SKM-1 treated with dmso at 0.1 percent for 144 hours (cell line): ENCODE measurements around the gene GMDS.
"Not testable (repeated sequence)": the region's sequence is repeated elsewhere in the genome, so short reads cannot be mapped to it uniquely, and the experiment has no call there.

ENCODE experiments used
- DNase-seq: peaks from one replicate; lab custom pipeline; 2025; ENCODE audit not compliant: unreplicated experiment; lab: John Stamatoyannopoulos, UW

Gene GMDS

DNA sequence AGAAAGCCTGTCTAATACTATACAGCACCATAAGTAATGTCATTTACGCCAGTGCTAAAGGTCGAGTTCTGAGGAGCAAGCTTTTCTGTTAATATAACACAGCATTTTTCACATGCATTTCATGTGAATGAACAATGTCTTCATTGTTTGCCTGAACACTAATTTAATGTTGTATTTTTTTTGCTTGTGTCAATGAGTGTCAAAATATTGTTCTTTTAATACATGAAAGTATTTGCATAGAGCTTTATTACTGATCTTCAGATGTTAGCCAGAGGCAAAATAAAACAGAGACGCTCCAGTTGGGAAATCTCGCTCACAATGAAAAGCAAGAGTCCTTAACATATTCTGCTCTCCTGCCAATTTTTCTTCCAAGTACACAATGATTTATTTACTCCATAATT is 483.9 kb downstream of the GMDS start:
- DNase-seq = no peak

DNA sequence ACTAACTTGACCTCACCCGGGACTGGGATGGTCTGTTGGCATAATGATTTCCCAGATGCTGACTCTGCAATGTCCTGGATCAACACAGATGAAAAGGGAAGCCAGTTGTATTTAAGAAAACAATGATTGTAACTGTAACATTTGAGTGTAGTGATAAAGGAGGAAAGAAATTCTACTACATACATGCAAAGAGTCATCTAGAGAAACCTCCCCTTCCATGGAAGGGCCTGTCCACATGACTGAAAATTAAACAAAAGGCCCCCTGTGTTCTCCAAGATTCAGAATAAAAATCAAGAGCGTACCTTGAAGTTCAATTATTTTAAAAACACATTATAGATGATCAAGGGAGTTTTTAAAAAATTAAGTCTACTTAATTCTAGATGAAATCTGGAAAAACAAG is 484.5 kb downstream of the GMDS start:
- DNase-seq = no peak

DNA sequence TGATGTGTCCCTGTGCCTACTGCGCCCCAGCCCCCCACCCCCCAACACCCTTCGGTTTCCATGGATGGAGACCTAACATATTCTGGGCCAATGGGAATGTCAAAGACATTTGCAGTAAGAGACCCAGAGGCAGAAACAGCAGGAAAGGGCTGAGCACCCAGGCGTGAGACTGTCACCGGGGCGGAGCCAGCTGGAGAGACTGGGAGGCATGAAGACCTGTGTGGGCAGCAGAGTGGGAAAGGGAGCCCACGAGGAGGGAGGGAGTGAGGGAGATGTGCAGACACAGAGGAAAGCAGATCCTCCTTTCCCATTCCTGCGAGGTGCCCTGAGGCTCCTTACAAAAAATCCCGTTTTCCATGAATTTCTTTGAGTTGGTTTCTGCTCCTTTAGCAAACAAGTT is 485.5 kb downstream of the GMDS start:
- DNase-seq = no peak

DNA sequence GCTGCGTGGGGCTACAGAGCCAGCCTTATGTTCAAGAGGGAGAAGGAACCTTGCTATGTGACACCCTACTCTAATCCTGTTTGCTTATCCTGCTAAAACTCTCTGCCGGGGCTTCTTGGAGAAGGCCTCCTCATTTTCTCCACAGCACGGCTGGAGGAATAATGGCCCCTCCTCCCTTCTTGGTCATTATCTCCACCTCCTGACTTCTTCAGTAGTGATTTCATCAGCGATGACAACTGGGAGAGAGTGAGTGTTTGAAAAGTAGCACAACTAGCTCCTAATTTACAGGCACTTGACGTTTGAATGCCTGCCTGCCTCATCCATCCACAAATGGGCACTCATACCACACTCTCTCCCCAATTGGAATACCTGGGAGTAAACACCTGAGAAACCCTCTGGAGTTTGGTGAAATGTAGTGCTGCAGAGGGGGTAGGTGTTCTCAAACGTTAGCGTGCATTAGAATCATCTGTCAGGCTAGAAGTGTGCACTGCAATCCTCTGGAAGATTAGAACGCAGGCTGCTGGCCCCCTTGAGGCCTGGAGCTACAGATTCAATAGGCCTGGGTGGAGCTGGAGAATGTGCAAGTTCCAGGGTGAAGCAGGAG is 487.2 kb downstream of the GMDS start:
- no peak for DNase-seq

DNA sequence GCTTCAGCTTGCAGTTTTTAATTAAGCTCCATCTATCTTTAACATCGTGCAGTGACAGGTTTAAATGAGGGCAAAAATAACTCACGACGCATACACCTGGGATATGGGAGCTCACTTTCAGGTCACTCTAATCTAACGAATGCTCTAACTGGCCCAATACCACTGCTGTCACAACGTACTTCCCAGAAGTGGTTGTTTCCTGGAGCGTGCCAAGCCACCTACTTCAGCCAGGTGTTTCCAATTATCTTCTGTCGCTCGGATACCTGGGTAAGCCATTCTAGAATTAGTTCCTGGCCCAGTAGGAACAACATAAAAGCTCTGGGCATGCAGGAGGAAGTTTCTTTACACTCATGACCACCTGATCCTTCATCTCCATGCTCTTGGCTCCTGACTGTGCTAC is 488.3 kb downstream of the GMDS start:
- DNase-seq = no peak

DNA sequence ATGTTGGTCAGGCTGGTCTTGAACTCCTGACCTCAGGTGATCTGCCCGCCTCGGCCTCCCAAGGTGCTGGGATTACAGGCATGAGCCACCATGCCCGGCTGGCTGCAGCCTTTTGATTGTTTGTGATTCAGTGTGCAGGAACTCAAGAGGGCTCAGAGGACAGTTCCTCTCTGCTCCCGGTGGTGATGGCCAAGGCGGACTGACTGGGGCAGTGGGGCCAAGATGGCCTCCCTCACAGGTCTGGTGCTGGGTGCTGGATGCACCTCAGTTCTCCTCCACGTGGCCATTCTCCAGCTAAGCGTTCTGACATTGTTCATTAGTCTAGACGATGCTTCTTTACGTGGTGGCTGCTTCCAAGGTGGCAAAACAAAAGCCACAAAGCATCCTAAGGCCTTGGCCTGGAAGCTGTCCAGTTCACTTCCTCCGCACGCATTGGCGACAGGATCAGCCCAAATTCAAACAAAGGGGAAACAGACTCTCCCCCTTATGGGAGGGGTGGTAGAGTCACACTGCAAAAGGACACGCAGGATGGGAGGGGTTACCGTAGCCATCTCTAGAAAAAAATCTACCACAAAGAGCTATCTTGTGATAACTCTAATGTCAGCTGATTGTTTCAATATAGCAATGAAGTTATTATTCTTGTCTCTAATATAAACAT is 488.8 kb downstream of the GMDS start:
- no peak for DNase-seq

DNA sequence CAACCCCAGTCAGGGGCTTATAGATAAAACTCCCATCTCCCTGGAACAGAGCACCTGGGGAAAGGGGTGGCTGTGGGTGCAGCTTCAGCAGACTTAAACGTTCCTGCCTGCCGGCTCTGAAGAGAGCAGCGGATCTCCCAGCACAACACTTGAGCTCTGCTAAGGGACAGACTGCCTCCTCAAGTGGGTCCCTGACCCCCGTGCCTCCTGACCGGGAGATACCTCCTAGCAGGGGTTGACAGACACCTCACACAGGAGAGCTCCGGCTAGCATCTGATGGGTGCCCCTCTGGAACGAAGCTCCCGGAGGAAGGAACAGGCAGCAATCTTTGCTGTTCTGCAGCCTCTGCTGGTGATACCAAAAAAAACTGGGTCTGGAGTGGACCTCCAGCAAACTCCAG is 494.3 kb downstream of the GMDS start:
- not testable (repeated sequence) for DNase-seq

DNA sequence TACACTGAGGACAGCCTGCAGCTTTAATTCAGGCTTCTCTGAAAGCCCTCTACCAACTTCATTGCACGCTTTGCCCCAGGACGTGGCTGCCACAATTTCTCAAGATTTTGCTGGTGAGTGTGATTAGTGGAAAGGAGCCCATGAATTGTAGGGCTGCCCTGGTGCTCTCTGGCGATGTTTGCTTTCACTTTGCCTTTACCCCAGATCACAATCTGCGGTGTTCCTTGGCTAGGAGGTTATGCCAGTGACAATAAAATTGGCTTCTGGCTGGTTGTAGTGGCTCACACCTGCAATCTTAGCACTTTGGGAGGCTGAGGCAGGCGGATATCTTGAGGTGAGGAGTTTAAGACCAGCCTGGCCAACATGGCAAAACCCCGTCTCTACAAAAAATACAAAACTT is 496.4 kb downstream of the GMDS start:
- no peak for DNase-seq

DNA sequence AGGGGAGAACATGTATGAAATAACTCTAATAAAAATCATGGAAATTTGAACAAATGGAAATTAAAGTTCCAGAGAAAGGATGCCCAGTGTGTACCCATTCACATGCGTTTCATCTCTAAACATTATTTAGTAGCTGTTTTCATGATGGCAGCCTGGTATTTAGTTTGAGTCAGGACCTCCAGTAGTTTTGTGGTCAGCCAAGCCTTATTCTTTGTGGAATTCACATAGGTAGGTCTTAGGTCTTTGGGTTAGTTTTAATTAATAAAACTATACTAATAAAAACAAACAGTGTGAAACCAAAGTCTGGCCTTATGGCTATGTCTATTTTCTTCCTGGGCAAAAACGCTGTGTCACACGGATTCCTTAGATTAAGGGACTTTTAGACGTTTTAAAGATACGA is 497.9 kb downstream of the GMDS start:
- no peak for DNase-seq

DNA sequence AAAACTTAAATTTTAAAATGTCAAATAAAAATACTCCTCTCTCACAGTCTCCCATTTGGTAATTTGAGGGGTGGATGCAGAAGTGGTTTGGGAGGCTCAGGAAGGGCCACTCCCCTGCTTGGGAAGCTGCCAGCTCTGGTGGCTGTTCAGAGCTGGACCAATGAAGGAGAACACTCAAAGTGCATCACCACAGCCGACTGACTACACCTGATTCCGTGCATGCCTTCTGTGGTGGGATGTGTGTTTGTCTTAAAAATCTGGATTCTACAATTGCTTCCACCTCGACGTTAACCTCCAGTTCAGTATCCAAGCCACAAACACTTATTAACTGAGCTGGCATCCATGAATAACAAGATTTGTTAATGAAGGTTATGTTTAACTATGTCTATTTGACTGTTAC is 498.4 kb downstream of the GMDS start:
- DNase-seq = no peak

DNA sequence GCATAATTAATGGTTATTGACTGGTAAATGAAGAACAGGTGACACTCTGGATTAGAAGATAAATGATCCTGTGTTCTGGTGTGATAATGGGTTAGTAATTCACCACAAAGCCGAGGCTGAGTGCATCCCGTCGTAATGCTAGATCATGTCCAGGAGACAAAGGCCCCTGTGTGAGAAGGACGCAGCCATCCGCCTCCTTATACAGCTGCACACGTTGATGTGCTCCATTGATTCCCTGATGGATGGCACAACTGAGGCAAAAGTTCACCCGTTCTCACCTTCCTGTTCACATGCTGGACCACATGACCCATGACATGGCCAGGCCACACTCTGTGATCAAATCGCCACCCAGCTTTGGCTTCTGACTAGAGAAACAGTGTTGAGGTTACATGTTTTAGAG is 499.6 kb downstream of the GMDS start:
- DNase-seq = no peak

DNA sequence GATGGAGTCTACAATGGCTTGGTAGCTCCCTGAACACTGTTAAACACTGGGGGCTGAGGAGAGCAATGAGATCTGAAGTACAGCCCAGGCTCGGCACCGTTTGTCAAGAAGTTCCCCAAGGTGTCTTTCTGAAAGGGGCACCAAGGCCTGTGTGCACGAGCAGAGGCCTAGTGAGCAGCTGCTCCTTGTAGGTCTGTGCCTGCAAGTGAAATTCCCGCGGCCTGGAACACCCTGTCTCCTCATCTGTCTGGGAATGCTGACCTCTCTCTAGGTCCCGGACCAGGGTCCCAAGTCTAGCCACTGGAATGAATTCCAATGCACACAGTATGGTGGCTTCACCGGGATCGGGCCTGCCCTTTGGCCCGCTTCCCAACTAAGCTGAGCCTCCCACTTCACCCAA is 500.9 kb downstream of the GMDS start:
- no peak for DNase-seq

DNA sequence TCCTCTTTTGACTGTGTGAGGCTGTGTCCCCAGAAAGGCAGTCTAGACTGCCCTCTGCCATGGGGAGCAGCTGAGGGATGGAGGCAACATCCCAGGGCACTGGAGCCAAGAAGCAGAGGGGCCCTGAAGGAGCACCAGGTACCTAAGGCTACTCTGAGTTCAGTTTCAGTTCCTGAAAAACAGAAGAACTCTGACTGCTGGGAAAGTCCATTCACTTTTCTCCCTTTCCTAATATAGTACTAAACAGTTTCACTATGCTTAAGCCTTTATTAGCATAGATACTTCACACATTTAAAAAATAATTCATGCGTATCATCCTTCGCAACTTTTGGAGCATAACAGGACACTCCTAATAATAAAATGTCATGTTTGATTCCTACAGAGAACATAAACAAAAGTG is 505.7 kb downstream of the GMDS start:
- DNase-seq = no peak

DNA sequence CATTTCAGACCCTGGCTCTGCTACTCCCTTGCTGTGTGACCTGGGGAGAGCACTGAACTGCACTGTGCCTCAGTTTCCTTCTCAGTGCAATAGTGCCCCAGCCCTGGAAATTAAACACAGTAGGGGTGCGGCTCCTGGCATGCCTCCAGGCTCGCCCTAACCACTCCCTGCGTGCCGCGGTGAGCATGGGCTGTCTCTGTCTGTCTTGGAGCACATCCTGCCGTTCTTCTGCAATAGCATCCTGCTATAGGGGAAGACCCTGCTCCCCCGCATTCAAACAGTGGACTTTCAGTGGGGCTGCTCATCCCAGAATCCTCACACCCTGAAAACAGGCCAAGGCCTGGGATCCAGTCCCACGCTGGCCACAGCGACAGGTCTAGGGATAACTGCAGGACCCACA is 506.2 kb downstream of the GMDS start:
- DNase-seq = no peak

DNA sequence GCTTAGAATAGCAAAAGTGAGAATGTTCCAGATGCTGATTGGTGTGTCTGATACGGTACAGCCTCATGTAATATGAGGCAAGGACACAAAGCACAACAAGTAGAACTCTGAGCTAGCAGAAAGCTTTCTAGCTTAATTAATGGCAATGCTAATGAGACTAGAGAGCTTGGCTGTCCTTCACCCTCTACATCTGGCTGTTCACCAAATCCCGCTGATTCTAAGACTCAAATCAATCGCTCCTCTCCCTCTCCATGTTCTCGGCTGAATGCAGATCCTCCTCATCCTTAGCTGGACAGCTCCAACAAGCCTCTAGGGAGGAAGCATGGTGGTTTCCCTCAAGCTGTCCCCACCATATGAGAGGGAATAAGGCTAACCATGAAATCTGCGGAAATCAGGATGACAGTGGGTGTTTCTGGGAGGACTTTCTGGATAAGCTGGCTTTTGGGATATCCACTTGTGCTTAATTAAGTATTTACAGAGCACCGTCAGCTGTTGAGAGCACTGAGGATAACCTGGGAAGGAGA is 506.8 kb downstream of the GMDS start:
- DNase-seq = no peak

DNA sequence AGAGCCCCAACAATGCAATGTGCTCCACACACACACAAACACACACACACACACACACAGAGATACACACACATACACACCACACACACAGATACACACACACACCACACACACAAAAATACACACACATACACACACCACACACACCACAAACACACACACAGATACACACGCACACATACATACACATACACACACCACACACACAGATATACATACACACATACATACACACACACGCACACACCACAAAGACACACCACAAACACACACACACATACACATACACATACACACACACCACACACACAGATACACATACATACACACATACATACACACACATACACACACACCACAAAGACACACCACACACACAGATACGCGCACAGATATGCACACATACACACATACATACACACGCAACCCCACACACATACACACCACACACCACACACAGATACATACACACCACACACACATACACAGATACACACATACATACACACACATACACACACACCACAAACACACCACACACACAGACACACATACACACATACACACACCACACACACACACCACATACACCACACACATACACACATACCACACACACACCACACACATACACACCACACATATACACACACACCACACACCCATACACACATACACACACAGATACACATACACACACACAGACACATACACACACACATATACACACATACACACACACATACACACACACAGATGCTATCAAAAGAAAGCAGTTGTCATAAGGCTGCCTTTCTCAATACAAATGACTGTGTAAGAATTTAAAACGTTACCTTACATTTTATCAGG is 507.7 kb downstream of the GMDS start:
- DNase-seq = no peak

DNA sequence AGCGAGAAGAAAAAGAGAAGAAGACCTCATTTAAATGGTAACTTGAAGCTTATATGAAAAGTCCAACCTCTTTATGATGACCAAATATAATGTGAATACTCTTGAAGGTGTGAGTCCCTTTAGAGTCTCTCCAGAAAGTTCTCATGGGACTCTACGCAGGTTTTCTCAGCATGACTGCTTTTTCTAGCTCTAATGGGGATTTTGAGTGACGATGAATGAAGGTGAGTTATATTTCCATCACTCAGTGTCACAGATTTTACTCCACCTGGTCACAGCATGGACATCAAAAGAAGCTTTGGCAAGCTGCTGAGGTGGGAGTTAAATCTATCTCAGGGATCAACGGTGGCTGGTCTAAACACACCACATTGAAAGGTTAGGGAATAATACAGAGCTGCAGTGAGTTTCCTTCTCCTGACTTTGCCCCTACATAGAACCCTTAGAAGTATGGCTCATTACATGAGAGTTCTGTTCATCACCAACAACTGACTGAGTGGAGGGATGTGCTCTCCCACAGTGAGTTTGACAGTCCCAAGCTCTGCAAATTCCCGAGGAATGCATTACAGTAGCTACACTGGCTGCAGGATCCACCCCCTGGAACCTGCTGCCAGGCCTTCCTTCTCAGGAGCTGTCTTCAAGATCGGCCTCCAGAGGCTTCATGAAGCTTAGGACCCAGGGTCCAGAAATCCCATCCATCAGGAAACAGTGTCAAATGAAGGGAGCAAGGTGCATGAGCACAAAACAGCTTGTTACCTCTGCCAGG is 508.9 kb downstream of the GMDS start:
- DNase-seq = no peak

DNA sequence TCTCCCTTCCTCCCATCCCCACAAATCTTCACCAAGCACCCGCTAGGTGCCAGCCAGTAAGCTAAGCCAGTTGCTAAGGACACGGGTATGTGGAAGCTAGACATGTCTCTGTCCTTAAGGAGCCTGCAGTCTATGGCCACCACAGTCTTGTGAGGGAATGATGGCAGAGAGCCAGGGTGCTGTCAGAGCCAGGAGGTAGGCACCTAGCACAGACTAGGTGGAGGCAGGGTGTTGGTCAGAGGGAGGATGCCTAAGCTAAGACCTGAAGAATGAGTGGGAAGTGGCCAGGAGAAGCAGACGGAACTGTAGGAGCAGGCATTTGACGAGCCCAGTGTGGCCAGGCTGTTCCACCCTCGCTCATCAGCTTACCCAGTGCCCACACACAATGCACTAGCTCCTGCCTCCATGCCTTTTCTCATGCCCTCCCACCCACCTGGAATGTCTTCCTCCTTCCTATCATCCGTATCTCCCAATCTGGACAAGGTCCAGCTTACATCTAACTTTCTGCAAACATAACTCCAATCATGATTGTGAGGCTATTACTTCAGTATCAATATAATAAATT is 510.1 kb downstream of the GMDS start:
- DNase-seq = no peak

DNA sequence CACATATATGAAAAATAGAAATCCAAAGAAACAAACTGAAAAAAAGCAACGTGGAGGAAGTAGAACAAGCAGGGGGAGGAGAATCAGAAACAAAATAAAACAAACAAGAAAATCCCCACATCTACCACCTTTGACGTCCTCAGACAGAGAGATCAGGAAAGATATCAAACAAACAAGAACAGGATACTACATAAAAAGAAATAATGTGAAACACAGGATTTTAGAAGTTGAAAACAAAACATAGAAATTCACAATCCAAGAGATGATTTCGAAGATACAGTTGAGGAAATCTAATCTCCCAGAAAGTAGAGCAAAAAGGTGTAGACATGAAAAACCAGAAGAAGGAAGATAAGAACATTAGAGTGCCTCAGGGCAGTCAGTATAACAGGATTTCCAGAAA is 514.5 kb downstream of the GMDS start:
- DNase-seq = no peak

DNA sequence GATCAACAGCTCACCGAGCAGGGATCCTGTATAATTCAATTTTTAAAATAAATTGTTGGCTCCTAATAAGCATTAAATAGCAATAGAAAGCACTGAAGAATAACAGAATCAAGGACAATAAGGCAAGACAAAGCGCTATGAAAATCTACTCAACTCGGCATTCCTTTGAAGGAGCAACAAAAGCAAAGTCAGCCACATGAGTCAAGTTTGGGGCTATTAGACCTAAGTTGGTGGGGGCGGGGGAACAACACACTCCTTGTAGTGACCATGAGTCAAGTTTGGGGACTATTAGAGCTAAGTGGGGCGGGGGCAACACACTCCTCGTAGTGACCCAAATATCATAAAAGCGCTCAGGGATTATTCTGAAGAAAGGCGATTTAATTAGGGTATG is 515.7 kb downstream of the GMDS start:
- no peak for DNase-seq

DNA sequence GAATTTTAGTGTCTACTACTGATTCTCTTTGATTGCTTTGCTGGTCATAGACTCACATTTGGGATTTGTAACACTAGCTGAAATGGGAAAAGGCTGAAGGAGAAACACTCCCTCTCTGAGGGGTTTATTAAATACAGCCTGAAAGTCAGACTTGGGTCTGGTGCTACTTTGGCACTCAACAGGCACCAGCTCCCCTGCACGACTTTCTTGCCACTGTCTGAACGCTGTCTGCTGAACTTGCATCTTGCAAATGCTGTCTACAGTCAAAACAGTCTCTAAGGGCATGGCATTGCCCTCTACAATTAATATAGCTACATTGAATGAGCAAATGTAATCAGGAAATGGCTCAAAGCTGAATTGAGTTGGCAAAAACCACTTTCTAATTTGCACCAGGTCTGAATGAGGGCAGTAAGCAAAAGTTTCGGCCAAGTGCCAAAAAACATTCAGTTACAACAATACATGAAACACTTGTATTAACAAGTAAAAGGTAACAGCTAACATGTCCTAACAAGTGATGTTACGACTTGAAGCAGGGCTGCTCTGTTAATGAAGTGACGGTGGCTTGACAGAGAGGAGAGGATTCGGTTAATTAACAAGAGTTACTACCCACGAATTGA is 516.2 kb downstream of the GMDS start:
- DNase-seq = no peak
